ENCODE measurements around the gene ANTKMT.
A peak's percentile ranks its signal among the peaks of the same experiment; 100 is the strongest.
"Not testable (repeated sequence)": the region's sequence is repeated elsewhere in the genome, so short reads cannot be mapped to it uniquely, and the experiment has no call there.

ANTKMT gene

GRCh38 chr16:700684-701584 is 20.0 kb upstream of the ANTKMT start:
- DNase-seq (ENCODE audit: low read depth in 2 of 2): peak in 1 of 2 donors; percentile 42

GRCh38 chr16:702341-702740 is 18.6 kb upstream of the ANTKMT start:
- DNase-seq (ENCODE audit: low read depth in 2 of 2): no peak

GRCh38 chr16:703406-703805 is 17.5 kb upstream of the ANTKMT start:
- no peak for DNase-seq (ENCODE audit: low read depth in 2 of 2)

GRCh38 chr16:704047-704446 is 16.9 kb upstream of the ANTKMT start:
- no peak for DNase-seq (ENCODE audit: low read depth in 2 of 2)

GRCh38 chr16:704552-705380 is 16.2 kb upstream of the ANTKMT start:
- DNase-seq (ENCODE audit: low read depth in 2 of 2): no peak

GRCh38 chr16:705431-706188 is 15.3 kb upstream of the ANTKMT start, which contains the start of gene FBXL16:
TSS of gene FBXL16 (minus strand) at chr16:705801. CDS start at chr16:697405, 8,396 bp downstream.
- no peak for DNase-seq (ENCODE audit: low read depth in 2 of 2)

GRCh38 chr16:706189-707061 is 14.5 kb upstream of the ANTKMT start:
- no peak for DNase-seq (ENCODE audit: low read depth in 2 of 2)

GRCh38 chr16:707062-707538 is 13.8 kb upstream of the ANTKMT start:
- DNase-seq (ENCODE audit: low read depth in 2 of 2): no peak

GRCh38 chr16:708019-708418 is 12.9 kb upstream of the ANTKMT start:
- DNase-seq (ENCODE audit: low read depth in 2 of 2): no peak

GRCh38 chr16:708959-709358 is 12.0 kb upstream of the ANTKMT start:
- DNase-seq (ENCODE audit: low read depth in 2 of 2): no peak

- no peak for DNase-seq (ENCODE audit: low read depth in 2 of 2)
Observed at GRCh38 chr16:709566-710499, 11.1 kb upstream of the ANTKMT start.

GRCh38 chr16:710500-711075 is 10.4 kb upstream of the ANTKMT start:
- DNase-seq (ENCODE audit: low read depth in 2 of 2): no peak

- DNase-seq (ENCODE audit: low read depth in 2 of 2): no peak
Observed at GRCh38 chr16:711084-711483, 9.9 kb upstream of the ANTKMT start.

- DNase-seq (ENCODE audit: low read depth in 2 of 2): peak in 1 of 2 donors; percentile 74
Observed at GRCh38 chr16:711548-712320, 9.2 kb upstream of the ANTKMT start.

GRCh38 chr16:712740-713250 is 8.2 kb upstream of the ANTKMT start:
- DNase-seq (ENCODE audit: low read depth in 2 of 2): not testable (repeated sequence)

- DNase-seq (ENCODE audit: low read depth in 2 of 2): no peak
Observed at GRCh38 chr16:714079-714478, 6.9 kb upstream of the ANTKMT start.

- peak; percentile 75 to 90 for DNase-seq (ENCODE audit: low read depth in 2 of 2)
Observed at GRCh38 chr16:714558-715476, 6.1 kb upstream of the ANTKMT start, which contains the start of gene METRN. TSS of gene METRN (plus strand) at chr16:715118. CDS start at chr16:715290, 172 bp downstream.
